IMR-90 (cell line): ENCODE data around the gene SLC29A3.

Experiments
- BHLHE40 ChIP-seq: fragments of 150-350 bp; IDR thresholded peaks from 2 replicates; pipeline ENCODE4 v1.6.1; 2016; ENCODE audit warnings: mild to moderate bottlenecking, low read depth, low read length
- CHD1 ChIP-seq: IDR thresholded peaks from 2 replicates; pipeline ENCODE4 v1.6.1; 2012; ENCODE audit warnings: low read depth, low read length, improper control_type of control experiment
- FOS ChIP-seq: fragments of 150-350 bp; IDR thresholded peaks from 2 replicates; pipeline ENCODE4 v1.6.1; 2016; ENCODE audit warnings: low read depth, low read length
- MAFK ChIP-seq: IDR thresholded peaks from 2 replicates; pipeline ENCODE4 v1.6.1; 2012; ENCODE audit warnings: low read depth, low read length, improper control_type of control experiment
- POLR2A ChIP-seq: IDR thresholded peaks from 2 replicates; pipeline ENCODE4 v1.6.1; 2012; ENCODE audit warnings: mild to moderate bottlenecking, low read depth, low read length
- RAD21 ChIP-seq: IDR thresholded peaks from 2 replicates; pipeline ENCODE4 v1.6.1; 2012; ENCODE audit warnings: low read length, improper control_type of control experiment
- RFX5 ChIP-seq: IDR thresholded peaks from 2 replicates; pipeline ENCODE4 v1.8.0; 2012; ENCODE audit warnings: low read depth, mild to moderate bottlenecking, low read length, moderate library complexity
- SMC3 ChIP-seq: fragments of 150-350 bp; IDR thresholded peaks from 2 replicates; pipeline ENCODE4 v1.6.1; 2016; ENCODE audit warnings: low read depth, mild to moderate bottlenecking, antibody characterized with exemption, low read length, moderate library complexity
- USF2 ChIP-seq: fragments of 150-350 bp; IDR thresholded peaks from 2 replicates; pipeline ENCODE4 v1.6.1; 2017; ENCODE audit warnings: mild to moderate bottlenecking, antibody characterized with exemption, low read length, low read depth
- TF ChIP-seq, protein P1 (sequence below): conservative IDR thresholded peaks from 2 replicates; pipeline ENCODE4 v1.5.1; 2012; ENCODE audit warnings: mild to moderate bottlenecking, low read depth, low read length, improper control_type of control experiment

DNA sequence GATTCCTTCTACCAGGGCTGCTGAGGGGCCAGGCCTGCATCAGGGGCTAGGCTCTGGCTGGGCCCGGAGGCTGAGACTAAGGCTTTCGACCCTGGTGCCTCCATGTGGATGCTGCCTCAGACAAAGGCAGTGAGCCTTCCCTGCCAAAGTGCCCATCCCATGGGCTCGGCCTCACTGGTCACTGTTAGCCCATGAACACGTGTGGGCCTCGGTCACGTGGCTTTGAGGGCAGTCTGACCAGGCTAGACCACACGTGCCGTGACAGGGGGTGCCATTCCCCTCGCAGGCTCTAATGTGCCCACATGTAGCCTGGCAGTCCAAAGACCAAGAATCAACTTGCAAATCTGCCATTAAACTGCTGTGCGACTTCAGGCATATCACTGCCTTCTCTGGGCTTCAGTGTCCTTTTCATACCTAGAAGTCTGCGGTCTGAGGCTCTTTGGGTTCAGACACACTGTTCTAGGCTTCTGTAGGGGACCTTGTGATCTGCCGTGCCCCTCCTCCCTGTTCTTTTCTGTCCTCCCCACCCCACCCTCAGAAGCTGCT lies 17.6 kb upstream of the SLC29A3 start:
- TF ChIP-seq POLR2A (no peak), SMC3 (no peak), USF2 (no peak), RFX5 (no peak), BHLHE40 (no peak), CHD1 (no peak), FOS (no peak), MAFK (no peak), RAD21 (no peak)
- TF ChIP-seq, protein P1, sequence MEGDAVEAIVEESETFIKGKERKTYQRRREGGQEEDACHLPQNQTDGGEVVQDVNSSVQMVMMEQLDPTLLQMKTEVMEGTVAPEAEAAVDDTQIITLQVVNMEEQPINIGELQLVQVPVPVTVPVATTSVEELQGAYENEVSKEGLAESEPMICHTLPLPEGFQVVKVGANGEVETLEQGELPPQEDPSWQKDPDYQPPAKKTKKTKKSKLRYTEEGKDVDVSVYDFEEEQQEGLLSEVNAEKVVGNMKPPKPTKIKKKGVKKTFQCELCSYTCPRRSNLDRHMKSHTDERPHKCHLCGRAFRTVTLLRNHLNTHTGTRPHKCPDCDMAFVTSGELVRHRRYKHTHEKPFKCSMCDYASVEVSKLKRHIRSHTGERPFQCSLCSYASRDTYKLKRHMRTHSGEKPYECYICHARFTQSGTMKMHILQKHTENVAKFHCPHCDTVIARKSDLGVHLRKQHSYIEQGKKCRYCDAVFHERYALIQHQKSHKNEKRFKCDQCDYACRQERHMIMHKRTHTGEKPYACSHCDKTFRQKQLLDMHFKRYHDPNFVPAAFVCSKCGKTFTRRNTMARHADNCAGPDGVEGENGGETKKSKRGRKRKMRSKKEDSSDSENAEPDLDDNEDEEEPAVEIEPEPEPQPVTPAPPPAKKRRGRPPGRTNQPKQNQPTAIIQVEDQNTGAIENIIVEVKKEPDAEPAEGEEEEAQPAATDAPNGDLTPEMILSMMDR: no peak
